Fibroblast of peridontal ligament (primary cell): Measurements from ENCODE around the gene MSH3.
"Not testable (repeated sequence)": the region's sequence is repeated elsewhere in the genome, so short reads cannot be mapped to it uniquely, and the experiment has no call there.

Experiments used
- DNase-seq: peaks from one replicate; pipeline ENCODE4 v3.0.0-alpha.2; 2010; ENCODE audit errors: extremely low read depth

Gene MSH3

DNA sequence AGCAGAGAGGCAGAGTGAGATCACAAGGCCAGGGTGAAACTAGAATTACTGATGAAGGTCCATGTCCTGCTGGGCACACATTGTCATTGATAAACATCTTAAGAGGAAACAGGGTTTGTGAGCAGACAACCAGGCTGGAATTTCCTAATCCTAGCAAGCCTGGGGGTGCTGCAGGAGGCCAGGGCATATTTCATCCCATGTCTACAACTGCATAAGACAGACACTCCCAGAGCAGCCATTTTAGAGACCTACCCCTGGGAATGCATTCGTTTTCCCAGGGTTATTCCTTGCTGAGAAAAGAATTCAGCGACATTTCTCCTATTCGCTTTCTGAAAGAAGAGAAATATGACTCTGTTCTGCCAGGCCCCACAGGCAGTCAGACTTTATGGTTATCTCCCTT lies 248.2 kb downstream of the MSH3 start:
- not testable (repeated sequence) for DNase-seq

DNA sequence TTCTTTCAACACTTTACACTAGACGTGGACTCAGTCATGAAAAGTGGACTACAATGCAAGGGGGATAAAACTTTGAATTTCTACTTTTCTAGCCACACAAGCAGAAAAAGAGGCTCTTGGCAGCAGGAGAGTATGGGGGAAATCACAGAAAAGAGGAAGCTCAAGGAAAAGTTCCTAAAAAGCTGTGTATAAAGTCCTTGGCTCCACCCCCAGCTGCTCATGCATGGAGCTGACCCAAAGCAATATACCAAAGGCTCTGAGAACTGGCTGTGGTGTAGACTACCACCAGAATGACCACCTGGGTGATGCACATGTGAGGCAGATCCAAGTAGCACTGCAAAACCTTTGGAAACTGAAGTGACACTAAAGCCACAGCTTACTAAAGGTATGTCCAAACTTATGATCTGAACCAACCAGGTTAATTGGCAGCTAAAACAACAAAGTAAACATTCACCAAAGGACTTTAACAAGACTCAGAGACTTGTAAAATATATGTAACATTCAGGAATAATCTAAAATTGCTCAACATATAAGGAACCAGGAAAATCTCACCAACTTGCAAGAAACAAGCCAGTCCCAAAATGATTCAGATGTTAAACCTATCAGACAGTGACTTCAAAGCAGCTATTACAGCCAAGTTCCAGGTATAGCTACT lies 250.2 kb downstream of the MSH3 start:
- DNase-seq: no peak

DNA sequence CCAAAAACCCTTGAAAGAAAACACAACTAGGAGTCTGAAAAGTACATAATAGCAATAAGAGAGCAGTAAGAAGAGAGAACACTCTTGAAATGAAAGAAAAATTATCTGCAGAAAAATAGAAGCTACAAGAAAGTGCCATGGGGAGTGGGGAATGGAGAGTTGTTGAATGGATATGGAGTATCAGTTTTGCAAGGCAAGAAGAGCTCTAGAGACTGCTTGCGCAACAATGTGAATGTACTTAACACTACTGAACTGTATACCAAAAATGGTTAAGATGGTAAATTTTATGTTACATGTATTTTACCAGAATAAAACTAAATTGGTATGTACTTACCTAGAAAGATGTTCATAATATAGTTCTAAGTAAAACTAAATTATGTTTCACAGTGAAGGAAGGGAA lies 251.0 kb downstream of the MSH3 start:
- no peak for DNase-seq

DNA sequence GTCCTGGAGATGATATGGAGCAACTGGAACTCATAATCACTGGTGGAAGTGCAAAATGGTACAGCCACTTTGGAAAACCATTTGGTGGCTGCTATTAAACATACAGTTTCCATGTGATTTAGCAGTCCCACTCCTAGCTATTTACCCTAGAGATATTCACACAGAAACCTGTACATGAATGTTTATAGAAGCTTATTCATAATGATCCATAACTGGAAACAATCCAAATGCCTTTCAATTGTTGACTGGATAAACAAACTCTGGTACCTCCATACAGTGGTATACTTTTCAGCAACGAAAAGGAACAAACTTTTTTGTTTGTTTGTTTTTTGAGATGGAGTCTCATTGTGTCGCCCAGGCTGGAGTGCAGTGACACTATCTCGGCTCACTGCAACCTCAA lies 258.0 kb downstream of the MSH3 start:
- DNase-seq: no peak

DNA sequence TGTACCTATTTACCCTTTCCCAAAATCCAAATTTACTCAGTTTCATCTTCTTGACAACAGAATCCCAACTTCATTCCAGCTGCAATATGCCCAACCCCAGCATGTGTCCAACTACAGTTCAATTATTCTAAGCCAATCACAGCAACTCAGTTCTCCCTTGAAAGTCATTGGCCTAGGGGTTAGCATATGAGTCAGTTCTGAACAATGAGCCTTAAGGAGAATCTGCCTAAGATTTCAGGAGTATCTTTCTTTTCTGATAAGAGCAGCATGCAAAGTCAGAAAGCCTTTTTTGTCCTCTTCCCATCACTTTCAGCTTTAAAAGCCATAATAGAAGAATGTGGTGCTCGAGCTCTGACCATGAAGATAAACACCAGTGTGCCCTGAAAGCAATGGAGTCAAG lies 261.3 kb downstream of the MSH3 start:
- peak; percentile 49 for DNase-seq

DNA sequence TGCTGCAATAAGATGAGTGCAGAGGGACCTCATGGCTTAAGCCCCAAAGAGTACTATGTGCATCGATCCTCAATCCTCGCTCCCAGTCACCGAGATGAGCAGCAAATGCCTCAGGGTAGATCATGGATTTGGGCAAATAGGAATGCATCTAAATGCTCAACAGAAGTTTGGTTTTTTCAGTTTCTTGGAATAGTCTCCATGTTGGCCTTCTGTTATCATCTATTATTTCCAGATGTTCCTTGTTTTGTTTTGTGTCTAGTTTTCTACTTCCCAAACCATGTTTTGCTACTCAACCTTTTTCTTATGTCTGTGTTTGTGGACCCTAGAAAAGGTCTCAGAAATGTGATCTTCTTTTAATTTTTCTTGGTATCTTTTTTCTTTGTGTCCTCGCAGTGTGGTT lies 262.2 kb downstream of the MSH3 start:
- peak; percentile 56 for DNase-seq

DNA sequence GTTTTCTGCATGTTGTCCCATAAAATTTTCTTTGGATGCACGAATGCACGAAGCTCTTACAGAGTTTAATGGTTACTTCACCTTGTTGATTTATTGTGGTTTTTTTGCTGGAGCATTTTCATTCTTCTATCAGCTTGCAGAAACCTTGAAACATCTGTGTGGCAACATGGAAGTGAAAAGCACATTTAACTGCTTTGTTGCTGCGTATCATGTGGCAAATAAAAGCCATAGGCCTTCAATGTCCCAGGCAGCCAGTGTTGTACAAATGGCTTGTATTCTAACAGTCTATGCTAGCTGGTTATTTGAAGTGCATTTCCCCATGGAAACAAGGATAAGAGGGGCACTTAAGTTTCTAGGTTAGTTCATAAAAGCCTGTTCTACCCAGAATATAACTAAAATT lies 263.2 kb downstream of the MSH3 start:
- DNase-seq: peak; percentile 15

DNA sequence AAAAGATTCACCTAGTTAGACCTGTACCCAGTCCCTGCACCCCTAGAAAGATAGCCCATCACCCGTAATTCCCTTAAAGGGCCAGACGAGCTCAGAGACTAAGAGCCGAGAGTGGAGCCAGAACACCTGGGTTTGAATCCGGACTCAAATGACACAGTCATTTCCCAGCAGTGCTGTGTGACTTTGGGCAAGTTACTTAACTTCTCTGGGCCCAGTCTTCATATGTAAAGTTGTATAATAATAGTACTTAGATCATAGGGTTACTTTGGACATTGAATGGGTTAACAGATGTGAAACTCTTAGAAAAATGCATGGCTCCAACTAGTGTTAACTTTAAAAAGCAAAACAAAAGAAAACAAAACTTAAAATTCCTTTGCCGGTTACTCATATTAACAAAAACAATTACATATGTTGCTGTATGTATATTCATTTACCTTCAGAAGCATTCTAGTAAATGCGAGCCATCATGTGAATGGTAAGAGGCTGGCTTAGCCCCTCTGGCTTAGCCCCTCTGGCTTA lies 265.3 kb downstream of the MSH3 start:
- DNase-seq: peak; percentile 43

DNA sequence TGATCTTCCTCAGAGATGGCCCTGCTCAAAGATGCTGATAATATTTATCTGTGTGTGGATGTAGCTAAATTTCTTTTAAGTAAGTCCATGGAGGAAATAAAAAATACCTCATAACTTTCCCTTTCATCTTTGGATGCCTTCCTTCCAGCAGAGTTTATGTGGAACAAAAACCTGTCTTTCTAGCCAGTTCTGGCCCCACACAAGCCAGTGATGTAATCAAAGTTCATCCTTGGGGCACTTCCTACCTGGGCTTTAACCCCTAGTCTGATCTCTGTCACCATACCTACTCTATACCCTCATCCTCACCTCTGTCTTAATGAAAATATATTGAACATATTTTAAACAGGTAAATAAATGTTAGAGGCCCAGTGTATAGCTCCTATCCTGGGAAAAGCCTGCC lies 265.9 kb downstream of the MSH3 start:
- DNase-seq: no peak

DNA sequence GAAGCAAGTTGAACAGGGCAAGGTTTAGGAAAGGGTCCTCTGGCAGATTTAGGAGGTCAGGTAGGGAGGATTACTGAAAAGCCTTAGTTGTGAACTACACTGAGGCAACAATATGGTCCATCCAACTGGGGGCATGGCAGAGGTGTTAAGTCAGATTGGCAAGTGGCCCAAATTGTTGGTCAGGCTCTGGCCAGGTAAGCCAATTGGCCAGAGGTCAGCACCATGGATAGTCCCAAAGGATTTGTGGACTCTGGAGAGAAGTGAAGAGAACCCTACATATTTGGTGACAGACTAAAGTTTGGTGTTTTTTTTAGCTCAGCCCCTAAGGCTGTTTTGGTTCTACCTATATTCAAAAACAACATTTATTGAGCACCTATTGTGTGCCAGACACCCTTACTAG lies 266.6 kb downstream of the MSH3 start:
- DNase-seq: no peak

DNA sequence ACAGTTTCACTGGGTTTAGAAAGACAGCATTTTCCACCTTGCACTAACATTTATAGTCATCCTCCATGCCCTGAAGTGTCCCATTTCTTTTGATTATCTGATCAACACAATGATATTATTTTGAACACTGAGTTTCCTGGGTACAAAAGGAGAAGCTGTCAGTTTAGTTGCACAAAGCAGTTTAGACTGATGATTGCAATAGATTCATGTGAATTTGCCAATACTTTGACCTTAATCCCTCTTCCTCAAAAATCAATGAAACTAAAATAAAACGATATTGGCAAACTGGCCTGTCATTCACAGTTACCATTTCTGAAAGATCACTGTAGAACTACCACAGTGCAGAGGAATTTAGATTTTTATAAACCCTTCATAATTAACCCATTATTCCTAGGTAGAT lies 271.5 kb downstream of the MSH3 start:
- DNase-seq: no peak
